ENCODE measurements around the gene KRTAP25-1. TPM values are rescaled to one million over a fixed set of nuclear protein-coding genes. Genes with fewer than 3 reads are reported as not detected.

KRTAP25-1 gene
- polyA plus RNA-seq, 1 donor from 2014 or later = not detected

DNA sequence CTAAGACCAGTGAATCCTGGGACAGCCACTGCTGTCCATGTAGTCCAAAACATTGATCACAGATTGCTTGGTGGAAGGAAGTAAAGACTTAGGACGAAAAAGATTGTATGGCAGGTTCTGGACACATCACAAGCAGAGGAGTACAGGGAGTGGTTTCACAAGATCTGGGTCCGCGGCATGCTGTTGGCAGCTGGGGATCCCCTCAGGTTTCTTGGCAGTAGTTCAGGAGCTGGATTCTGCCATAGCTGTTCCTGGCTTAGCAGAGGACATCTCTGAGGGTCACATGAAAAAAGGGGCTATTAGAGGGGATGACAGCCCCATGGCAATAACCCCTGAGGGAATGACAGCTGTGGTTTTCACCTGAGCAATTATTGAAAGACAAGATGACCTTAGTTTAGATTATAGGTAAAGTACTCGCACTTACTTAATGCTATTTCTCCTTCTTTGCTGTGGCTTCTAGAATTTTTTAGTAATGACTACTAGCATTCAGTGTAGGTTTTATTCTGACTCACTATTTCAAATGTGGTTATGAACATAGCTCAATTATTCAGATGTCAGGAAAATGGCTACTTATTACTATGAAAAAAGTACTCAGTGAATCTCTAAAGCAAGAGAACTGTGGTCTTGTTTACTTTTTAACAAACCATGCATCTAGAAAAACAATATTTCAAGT, 40.0 kb upstream of the KRTAP25-1 start:
- no peak overlapping the region for H3K4me2 ChIP-seq (ENCODE audit: low read length)
- no peak overlapping the region for H2AFZ ChIP-seq (ENCODE audit: low read depth, low read length)
- no peak overlapping the region for H3K4me3 ChIP-seq (ENCODE audit: low read length)
- no peak overlapping the region for H3K9ac ChIP-seq (ENCODE audit: low read length)
- no peaks in the 10 kb centered on the region for H3K36me3 ChIP-seq (ENCODE audit: insufficient read depth, low read length)
- no peaks in the 10 kb centered on the region for H4K20me1 ChIP-seq (ENCODE audit: insufficient read depth)
- H3F3A ChIP-seq (ENCODE audit: insufficient read depth, low read length, poor library complexity, severe bottlenecking) = no peaks in the 10 kb centered on the region
- no peaks in the 10 kb centered on the region for H3K9me2 ChIP-seq (ENCODE audit: insufficient read depth, low read length)
- H3K79me2 ChIP-seq (replicated peaks; ENCODE audit: insufficient read depth, low read length) = no peaks in the 10 kb centered on the region
- H3K9me3 ChIP-seq (ENCODE audit: low read length) = no peaks in the 10 kb centered on the region
- H3K27ac ChIP-seq (ENCODE audit: low read length) = no peak overlapping the region
- TF ChIP-seq MXI1 (conservative IDR thresholded peaks at IDR 0.05; ENCODE audit: poor library complexity, severe bottlenecking) (no peak), TAF1 (IDR thresholded peaks at IDR 0.05; ENCODE audit: low read depth) (no peak), RAD21 (conservative IDR thresholded peaks at IDR 0.05) (no peak), POLR2AphosphoS5 (IDR thresholded peaks at IDR 0.05) (no peak), SMC3 (conservative IDR thresholded peaks at IDR 0.05; ENCODE audit: poor library complexity) (no peak), EZH2 (IDR thresholded peaks at IDR 0.05; ENCODE audit: borderline replicate concordance, insufficient read depth, low read length, poor library complexity, severe bottlenecking) (no peak), EP300 (conservative IDR thresholded peaks at IDR 0.05; ENCODE audit: poor library complexity, severe bottlenecking) (no peak)
- TF ChIP-seq, protein P1, sequence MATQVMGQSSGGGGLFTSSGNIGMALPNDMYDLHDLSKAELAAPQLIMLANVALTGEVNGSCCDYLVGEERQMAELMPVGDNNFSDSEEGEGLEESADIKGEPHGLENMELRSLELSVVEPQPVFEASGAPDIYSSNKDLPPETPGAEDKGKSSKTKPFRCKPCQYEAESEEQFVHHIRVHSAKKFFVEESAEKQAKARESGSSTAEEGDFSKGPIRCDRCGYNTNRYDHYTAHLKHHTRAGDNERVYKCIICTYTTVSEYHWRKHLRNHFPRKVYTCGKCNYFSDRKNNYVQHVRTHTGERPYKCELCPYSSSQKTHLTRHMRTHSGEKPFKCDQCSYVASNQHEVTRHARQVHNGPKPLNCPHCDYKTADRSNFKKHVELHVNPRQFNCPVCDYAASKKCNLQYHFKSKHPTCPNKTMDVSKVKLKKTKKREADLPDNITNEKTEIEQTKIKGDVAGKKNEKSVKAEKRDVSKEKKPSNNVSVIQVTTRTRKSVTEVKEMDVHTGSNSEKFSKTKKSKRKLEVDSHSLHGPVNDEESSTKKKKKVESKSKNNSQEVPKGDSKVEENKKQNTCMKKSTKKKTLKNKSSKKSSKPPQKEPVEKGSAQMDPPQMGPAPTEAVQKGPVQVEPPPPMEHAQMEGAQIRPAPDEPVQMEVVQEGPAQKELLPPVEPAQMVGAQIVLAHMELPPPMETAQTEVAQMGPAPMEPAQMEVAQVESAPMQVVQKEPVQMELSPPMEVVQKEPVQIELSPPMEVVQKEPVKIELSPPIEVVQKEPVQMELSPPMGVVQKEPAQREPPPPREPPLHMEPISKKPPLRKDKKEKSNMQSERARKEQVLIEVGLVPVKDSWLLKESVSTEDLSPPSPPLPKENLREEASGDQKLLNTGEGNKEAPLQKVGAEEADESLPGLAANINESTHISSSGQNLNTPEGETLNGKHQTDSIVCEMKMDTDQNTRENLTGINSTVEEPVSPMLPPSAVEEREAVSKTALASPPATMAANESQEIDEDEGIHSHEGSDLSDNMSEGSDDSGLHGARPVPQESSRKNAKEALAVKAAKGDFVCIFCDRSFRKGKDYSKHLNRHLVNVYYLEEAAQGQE (IDR thresholded peaks at IDR 0.05; ENCODE audit: borderline replicate concordance) = no peak
- TF ChIP-seq, protein P2, sequence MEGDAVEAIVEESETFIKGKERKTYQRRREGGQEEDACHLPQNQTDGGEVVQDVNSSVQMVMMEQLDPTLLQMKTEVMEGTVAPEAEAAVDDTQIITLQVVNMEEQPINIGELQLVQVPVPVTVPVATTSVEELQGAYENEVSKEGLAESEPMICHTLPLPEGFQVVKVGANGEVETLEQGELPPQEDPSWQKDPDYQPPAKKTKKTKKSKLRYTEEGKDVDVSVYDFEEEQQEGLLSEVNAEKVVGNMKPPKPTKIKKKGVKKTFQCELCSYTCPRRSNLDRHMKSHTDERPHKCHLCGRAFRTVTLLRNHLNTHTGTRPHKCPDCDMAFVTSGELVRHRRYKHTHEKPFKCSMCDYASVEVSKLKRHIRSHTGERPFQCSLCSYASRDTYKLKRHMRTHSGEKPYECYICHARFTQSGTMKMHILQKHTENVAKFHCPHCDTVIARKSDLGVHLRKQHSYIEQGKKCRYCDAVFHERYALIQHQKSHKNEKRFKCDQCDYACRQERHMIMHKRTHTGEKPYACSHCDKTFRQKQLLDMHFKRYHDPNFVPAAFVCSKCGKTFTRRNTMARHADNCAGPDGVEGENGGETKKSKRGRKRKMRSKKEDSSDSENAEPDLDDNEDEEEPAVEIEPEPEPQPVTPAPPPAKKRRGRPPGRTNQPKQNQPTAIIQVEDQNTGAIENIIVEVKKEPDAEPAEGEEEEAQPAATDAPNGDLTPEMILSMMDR (IDR thresholded peaks at IDR 0.05; ENCODE audit: poor library complexity, severe bottlenecking) = no peak
- no peaks in the 10 kb centered on the region for H3K27me3 ChIP-seq (ENCODE audit: insufficient read depth, low read depth, low read length)

DNA sequence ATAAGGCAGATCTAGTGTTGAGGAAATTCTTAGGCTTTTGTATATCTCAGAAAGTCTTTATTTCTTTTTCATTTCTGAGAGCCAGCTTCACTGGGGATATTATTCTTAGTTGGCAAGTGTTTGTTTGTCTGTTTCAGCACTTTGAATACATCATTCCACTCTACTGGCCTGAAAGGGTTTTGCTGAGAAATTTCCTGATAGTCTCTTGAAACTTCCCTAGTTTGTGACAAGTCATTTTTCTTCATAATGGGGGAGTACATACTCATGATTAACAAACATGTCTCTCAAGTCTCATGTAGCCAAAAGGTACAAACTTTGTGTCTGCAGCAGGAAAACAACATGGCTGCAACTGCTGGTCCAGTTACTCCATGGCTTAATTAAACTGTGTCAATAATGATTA, 37.1 kb upstream of the KRTAP25-1 start:
- no peak overlapping the region for H2AFZ ChIP-seq (ENCODE audit: low read depth, low read length)
- H3K27ac ChIP-seq (ENCODE audit: low read length) = no peak overlapping the region
- H3F3A ChIP-seq (ENCODE audit: insufficient read depth, low read length, poor library complexity, severe bottlenecking) = no peaks in the 10 kb centered on the region
- no peak overlapping the region for H3K4me2 ChIP-seq (ENCODE audit: low read length)
- no peak overlapping the region for H3K4me3 ChIP-seq (ENCODE audit: low read length)
- no peaks in the 10 kb centered on the region for H3K79me2 ChIP-seq (replicated peaks; ENCODE audit: insufficient read depth, low read length)
- H3K9ac ChIP-seq (ENCODE audit: low read length) = no peak overlapping the region
- no peaks in the 10 kb centered on the region for H3K9me2 ChIP-seq (ENCODE audit: insufficient read depth, low read length)
- H3K9me3 ChIP-seq (ENCODE audit: low read length) = no peaks in the 10 kb centered on the region
- H3K27me3 ChIP-seq (ENCODE audit: insufficient read depth, low read depth, low read length) = no peaks in the 10 kb centered on the region
- TF ChIP-seq RAD21 (conservative IDR thresholded peaks at IDR 0.05) (no peak), EP300 (conservative IDR thresholded peaks at IDR 0.05; ENCODE audit: poor library complexity, severe bottlenecking) (no peak), TAF1 (IDR thresholded peaks at IDR 0.05; ENCODE audit: low read depth) (no peak), EZH2 (IDR thresholded peaks at IDR 0.05; ENCODE audit: borderline replicate concordance, insufficient read depth, low read length, poor library complexity, severe bottlenecking) (no peak), MXI1 (conservative IDR thresholded peaks at IDR 0.05; ENCODE audit: poor library complexity, severe bottlenecking) (no peak), SMC3 (conservative IDR thresholded peaks at IDR 0.05; ENCODE audit: poor library complexity) (no peak), POLR2AphosphoS5 (IDR thresholded peaks at IDR 0.05) (no peak)
- TF ChIP-seq, protein P1 (IDR thresholded peaks at IDR 0.05; ENCODE audit: borderline replicate concordance) = no peak
- TF ChIP-seq, protein P2 (IDR thresholded peaks at IDR 0.05; ENCODE audit: poor library complexity, severe bottlenecking) = no peak
- H3K36me3 ChIP-seq (ENCODE audit: insufficient read depth, low read length) = no peaks in the 10 kb centered on the region
- no peaks in the 10 kb centered on the region for H4K20me1 ChIP-seq (ENCODE audit: insufficient read depth)
